DND-41 (cell line): ENCODE data around the gene UBL4B.
"Not testable (repeated sequence)": the region's sequence is repeated elsewhere in the genome, so short reads cannot be mapped to it uniquely, and the experiment has no call there.

ENCODE experiments used
- CTCF ChIP-seq: IDR thresholded peaks from 2 replicates; pipeline ENCODE4 v1.5.1; 2012; ENCODE audit warnings: borderline replicate concordance, low read length, moderate library complexity, mild to moderate bottlenecking; ENCODE audit not compliant: poor library complexity, severe bottlenecking; ENCODE audit errors: extremely low read depth
- EZH2 ChIP-seq: IDR thresholded peaks from 3 replicates; pipeline ENCODE4 v1.6.1; 2012; ENCODE audit warnings: borderline replicate concordance, low read depth, mild to moderate bottlenecking, moderate library complexity, low read length, inconsistent platforms; ENCODE audit not compliant: severe bottlenecking

GRCh38 chr1:110079995-110080394 lies 32.2 kb upstream of the UBL4B start:
- not testable (repeated sequence) for TF ChIP-seq EZH2, CTCF
